ENCODE measurements around the gene BCO2.
A peak's percentile ranks its signal among the peaks of the same experiment; 100 is the strongest.

DNA sequence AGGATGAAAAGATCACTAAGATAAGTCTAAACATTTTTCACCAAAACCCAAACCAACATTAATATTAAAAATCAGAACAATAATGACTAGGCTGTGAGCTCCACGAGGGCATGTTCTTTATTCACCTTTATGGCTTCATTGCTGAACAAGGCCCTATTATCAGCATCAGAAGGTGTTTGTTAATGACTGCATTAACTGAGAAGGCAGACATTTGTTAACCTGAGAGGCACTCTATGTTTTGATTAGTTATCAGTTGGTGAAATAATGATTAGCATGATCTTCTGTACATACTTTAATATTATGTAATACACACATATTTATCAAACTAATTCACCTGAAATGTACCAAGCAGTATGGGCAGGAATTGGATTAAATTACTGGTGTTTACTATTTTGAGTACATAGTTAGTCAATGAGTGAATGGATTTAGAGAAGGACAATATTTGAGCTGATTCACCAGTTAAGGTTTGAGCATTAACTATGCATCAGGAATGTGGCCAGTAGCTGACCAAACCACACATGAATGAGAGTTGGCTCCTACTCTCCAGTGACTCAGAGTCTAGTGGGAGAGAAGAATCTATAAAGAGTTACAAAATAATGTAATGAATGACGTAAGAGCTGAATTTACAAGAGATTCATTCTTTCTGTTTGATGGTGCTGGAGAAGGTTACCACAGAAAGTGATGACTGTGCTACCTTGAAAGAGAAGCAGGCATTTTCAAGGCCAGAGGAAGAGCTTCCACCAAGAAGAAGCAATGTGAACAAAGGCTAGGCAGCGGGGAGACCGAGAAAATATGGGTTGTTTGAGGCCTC is 18.2 kb upstream of the BCO2 start:
- TF ChIP-seq, protein P1, sequence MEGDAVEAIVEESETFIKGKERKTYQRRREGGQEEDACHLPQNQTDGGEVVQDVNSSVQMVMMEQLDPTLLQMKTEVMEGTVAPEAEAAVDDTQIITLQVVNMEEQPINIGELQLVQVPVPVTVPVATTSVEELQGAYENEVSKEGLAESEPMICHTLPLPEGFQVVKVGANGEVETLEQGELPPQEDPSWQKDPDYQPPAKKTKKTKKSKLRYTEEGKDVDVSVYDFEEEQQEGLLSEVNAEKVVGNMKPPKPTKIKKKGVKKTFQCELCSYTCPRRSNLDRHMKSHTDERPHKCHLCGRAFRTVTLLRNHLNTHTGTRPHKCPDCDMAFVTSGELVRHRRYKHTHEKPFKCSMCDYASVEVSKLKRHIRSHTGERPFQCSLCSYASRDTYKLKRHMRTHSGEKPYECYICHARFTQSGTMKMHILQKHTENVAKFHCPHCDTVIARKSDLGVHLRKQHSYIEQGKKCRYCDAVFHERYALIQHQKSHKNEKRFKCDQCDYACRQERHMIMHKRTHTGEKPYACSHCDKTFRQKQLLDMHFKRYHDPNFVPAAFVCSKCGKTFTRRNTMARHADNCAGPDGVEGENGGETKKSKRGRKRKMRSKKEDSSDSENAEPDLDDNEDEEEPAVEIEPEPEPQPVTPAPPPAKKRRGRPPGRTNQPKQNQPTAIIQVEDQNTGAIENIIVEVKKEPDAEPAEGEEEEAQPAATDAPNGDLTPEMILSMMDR (tag by site-specific recombination; IDR thresholded peaks at IDR 0.05): no peak
- TF ChIP-seq ZNF184 (tag by site-specific recombination; IDR thresholded peaks at IDR 0.05) (0 out of 2 replicates have a peak, but pooled peaks have one; percentile 43), ZNF426 (tag by site-specific recombination; IDR thresholded peaks at IDR 0.05) (no peak), TCF7L2 (IDR thresholded peaks at IDR 0.05; ENCODE audit: borderline replicate concordance, low read depth, low read length) (no peak), ZNF311 (tag by site-specific recombination; IDR thresholded peaks at IDR 0.05; ENCODE audit: borderline replicate concordance) (no peak), ZNF223 (tag by site-specific recombination; IDR thresholded peaks at IDR 0.05) (0 out of 2 replicates have a peak, but pooled peaks have one; percentile 25), ZNF24 (tag by site-specific recombination; IDR thresholded peaks at IDR 0.05) (no peak), YY1 (tag by site-specific recombination; IDR thresholded peaks at IDR 0.05) (no peak), ZNF132 (tag by site-specific recombination; IDR thresholded peaks at IDR 0.05; ENCODE audit: borderline replicate concordance) (no peak), ZNF274 (IDR thresholded peaks at IDR 0.05; ENCODE audit: low read length) (no peak), ZNF274 (tag by site-specific recombination; IDR thresholded peaks at IDR 0.05; ENCODE audit: borderline replicate concordance) (no peak)
- TF ChIP-seq, protein P2, sequence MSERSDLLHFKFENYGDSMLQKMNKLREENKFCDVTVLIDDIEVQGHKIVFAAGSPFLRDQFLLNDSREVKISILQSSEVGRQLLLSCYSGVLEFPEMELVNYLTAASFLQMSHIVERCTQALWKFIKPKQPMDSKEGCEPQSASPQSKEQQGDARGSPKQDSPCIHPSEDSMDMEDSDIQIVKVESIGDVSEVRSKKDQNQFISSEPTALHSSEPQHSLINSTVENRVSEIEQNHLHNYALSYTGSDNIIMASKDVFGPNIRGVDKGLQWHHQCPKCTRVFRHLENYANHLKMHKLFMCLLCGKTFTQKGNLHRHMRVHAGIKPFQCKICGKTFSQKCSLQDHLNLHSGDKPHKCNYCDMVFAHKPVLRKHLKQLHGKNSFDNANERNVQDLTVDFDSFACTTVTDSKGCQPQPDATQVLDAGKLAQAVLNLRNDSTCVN (tag by site-specific recombination; optimal IDR thresholded peaks at IDR 0.05): no peak
- TF ChIP-seq, protein P3, sequence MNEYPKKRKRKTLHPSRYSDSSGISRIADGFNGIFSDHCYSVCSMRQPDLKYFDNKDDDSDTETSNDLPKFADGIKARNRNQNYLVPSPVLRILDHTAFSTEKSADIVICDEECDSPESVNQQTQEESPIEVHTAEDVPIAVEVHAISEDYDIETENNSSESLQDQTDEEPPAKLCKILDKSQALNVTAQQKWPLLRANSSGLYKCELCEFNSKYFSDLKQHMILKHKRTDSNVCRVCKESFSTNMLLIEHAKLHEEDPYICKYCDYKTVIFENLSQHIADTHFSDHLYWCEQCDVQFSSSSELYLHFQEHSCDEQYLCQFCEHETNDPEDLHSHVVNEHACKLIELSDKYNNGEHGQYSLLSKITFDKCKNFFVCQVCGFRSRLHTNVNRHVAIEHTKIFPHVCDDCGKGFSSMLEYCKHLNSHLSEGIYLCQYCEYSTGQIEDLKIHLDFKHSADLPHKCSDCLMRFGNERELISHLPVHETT (tag by site-specific recombination; IDR thresholded peaks at IDR 0.05): no peak
- TF ChIP-seq, protein P4, sequence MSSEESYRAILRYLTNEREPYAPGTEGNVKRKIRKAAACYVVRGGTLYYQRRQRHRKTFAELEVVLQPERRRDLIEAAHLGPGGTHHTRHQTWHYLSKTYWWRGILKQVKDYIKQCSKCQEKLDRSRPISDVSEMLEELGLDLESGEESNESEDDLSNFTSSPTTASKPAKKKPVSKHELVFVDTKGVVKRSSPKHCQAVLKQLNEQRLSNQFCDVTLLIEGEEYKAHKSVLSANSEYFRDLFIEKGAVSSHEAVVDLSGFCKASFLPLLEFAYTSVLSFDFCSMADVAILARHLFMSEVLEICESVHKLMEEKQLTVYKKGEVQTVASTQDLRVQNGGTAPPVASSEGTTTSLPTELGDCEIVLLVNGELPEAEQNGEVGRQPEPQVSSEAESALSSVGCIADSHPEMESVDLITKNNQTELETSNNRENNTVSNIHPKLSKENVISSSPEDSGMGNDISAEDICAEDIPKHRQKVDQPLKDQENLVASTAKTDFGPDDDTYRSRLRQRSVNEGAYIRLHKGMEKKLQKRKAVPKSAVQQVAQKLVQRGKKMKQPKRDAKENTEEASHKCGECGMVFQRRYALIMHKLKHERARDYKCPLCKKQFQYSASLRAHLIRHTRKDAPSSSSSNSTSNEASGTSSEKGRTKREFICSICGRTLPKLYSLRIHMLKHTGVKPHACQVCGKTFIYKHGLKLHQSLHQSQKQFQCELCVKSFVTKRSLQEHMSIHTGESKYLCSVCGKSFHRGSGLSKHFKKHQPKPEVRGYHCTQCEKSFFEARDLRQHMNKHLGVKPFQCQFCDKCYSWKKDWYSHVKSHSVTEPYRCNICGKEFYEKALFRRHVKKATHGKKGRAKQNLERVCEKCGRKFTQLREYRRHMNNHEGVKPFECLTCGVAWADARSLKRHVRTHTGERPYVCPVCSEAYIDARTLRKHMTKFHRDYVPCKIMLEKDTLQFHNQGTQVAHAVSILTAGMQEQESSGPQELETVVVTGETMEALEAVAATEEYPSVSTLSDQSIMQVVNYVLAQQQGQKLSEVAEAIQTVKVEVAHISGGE (tag by site-specific recombination; conservative IDR thresholded peaks at IDR 0.05; ENCODE audit: low read depth): no peak
